Stimulated activated naive CD8-positive, alpha-beta T cell treated with anti-CD3 and anti-CD28 coated beads, Interleukin-15, amount 100 ng/mL, for 72 hours (primary cell): ENCODE data around the gene HMOX1.
"Not testable (repeated sequence)": the region's sequence is repeated elsewhere in the genome, so short reads cannot be mapped to it uniquely, and the experiment has no call there.

Experiments
- ATAC-seq: fragments of 150-1000 bp; cut with Tn5 transposase; 2 replicates; pipeline ENCODE4 v1.10.0; 2021; ENCODE audit warnings: mild to moderate bottlenecking, moderate library complexity
- DNase-seq, 2 donors: peaks; one replicate each; pipeline ENCODE4 v3.0.0; 2021 to 2022
- H3K27ac Mint-ChIP-seq, 2 donors: one replicate each; pipeline ENCODE4 v1.8.0; 2022; ENCODE audit warnings: mild to moderate bottlenecking in 2 of 2, mixed read lengths in 2 of 2, moderate library complexity in 2 of 2
- H3K27me3 Mint-ChIP-seq: one replicate; pipeline ENCODE4 v1.8.0; 2022; ENCODE audit warnings: mixed read lengths
- H3K4me1 Mint-ChIP-seq: one replicate; pipeline ENCODE4 v1.8.0; 2022; ENCODE audit warnings: mild to moderate bottlenecking, mixed read lengths
- H3K4me3 Mint-ChIP-seq, 2 donors: one replicate each; pipeline ENCODE4 v1.8.0; 2022; ENCODE audit warnings: mild to moderate bottlenecking in 2 of 2, mixed read lengths in 2 of 2, moderate library complexity in 1 of 2
- H3K9me3 Mint-ChIP-seq, 2 donors: one replicate each; pipeline ENCODE4 v1.8.0; 2022; ENCODE audit warnings: mixed read lengths in 2 of 2

Gene HMOX1

DNA sequence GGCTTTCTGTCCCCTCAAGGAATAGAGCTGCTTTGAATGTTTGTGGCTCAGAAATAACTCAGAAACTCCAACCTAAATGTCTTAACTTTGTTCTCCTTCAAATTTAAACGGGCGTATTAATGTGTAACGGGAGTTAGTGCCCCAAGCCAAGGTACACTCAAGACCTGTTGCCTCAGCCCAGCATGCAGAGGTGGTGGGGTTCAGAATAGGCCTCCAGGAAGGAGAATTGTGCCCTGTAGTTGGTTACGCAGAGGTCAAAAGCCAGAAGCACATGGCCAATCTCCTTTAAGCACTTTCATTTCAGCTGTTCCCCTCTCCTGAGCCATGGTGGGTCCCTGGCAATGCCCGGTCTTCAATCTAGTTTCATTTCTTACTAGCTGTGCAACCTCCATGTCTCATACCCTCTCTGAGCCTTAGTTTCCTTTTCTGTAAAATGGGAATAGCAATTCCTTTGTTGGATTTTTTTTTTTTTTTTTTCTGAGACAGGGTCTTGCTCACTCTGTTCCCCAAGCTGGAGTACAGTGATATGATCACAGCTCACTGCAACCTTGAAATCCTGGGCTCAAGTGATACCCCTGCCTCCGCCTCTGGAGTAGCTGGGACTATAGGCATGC, 4.2 kb downstream of the HMOX1 start:
- Mint-ChIP-seq H3K27me3 (peaks cover 84% of the 10 kb centered on the region), H3K27ac (no peak overlapping the region), H3K4me1 (peaks cover 18% of the 10 kb centered on the region), H3K4me3 (no peak overlapping the region), H3K9me3 (no peaks in the 10 kb centered on the region)
- DNase-seq (no peak), ATAC-seq (no peak)

DNA sequence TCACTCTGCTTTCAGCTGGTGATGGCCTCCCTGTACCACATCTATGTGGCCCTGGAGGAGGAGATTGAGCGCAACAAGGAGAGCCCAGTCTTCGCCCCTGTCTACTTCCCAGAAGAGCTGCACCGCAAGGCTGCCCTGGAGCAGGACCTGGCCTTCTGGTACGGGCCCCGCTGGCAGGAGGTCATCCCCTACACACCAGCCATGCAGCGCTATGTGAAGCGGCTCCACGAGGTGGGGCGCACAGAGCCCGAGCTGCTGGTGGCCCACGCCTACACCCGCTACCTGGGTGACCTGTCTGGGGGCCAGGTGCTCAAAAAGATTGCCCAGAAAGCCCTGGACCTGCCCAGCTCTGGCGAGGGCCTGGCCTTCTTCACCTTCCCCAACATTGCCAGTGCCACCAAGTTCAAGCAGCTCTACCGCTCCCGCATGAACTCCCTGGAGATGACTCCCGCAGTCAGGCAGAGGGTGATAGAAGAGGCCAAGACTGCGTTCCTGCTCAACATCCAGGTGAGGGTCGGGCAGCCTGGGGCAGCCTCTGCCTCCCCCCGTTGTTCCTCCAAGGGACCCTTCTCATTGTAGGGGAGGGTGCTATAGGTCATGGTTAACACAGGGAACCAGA, 5.9 kb downstream of the HMOX1 start:
- peaks cover 1% of the 10 kb centered on the region for H3K4me1 Mint-ChIP-seq
- ATAC-seq (no peak), DNase-seq (no peak)
- H3K4me3 Mint-ChIP-seq = no peak overlapping the region
- no peaks in the 10 kb centered on the region for H3K9me3 Mint-ChIP-seq
- H3K27me3 Mint-ChIP-seq = peaks cover 69% of the 10 kb centered on the region
- H3K27ac Mint-ChIP-seq = no peak overlapping the region

DNA sequence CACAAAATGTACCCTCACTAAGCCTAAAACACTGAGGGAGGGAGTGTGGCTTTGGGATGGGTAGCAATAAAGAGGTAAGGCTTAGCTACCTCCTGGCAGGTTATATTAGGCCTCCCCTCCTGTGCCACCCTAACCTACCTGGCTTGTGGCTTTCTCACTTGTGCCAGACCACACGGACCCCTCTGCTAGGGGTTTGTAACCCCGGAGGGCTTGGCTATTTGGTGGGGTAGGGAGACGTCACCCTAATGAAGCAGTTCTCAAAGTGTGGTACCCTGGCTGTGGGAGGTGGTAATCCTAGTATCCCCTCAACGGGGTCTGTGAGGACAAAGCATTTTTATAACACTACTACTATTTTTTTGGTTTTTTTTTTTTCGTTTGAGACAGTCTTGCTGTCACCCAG, 10.0 kb downstream of the HMOX1 start:
- Mint-ChIP-seq H3K9me3 (no peaks in the 10 kb centered on the region), H3K27ac (no peak overlapping the region), H3K4me1 (no peaks in the 10 kb centered on the region), H3K4me3 (no peak overlapping the region), H3K27me3 (peaks cover 33% of the 10 kb centered on the region)
- no peak for DNase-seq
- ATAC-seq = no peak

DNA sequence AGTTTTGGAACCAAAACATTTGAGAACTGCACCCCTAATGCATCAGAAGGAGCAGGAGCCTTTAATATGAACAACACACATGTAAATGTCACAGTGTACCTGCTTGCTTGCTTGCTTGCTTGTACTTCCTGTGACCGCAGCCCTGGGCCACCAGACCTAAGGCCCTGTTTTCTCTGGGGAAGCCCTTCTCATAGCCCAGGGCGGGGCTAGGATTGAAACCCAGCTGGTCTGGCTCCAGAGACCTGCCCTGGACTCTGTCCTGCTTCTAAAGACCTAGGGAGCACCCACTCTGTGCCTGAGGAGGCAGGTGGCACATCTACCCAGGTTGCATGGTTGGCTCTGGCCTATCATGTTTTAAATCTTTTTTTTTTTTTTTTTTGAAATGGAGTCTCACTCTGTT, 11.5 kb downstream of the HMOX1 start:
- Mint-ChIP-seq H3K4me1 (no peaks in the 10 kb centered on the region), H3K27ac (no peak overlapping the region), H3K4me3 (no peak overlapping the region), H3K27me3 (peaks cover 21% of the 10 kb centered on the region), H3K9me3 (no peaks in the 10 kb centered on the region)
- ATAC-seq (no peak), DNase-seq (no peak)

DNA sequence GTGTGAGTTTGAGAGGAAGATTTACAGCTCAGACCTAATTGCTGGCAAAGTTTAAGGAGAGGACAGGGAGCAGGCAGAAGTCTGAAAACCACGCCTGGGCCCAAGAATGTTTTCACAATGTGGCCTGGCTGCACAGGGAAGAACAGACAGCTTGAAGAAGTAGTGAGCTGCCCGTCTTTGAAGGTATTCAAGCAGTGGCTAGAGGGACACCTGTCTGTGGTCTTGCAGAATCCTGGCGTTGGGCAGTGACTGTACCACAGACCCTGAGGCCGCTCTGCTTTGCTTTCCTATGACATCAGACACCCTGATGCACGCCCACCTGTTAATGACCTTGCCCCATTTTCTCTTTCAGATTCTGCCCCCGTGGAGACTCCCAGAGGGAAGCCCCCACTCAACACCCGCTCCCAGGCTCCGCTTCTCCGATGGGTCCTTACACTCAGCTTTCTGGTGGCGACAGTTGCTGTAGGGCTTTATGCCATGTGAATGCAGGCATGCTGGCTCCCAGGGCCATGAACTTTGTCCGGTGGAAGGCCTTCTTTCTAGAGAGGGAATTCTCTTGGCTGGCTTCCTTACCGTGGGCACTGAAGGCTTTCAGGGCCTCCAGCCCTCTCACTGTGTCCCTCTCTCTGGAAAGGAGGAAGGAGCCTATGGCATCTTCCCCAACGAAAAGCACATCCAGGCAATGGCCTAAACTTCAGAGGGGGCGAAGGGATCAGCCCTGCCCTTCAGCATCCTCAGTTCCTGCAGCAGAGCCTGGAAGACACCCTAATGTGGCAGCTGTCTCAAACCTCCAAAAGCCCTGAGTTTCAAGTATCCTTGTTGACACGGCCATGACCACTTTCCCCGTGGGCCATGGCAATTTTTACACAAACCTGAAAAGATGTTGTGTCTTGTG, 12.5 kb downstream of the HMOX1 start:
- H3K27ac Mint-ChIP-seq = no peak overlapping the region

DNA sequence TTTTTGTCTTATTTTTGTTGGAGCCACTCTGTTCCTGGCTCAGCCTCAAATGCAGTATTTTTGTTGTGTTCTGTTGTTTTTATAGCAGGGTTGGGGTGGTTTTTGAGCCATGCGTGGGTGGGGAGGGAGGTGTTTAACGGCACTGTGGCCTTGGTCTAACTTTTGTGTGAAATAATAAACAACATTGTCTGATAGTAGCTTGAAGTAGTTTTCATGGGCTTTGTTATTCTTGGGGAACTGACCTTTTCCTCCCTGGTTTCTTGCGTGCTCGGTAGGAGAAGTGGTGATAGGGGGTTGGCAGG, 13.1 kb downstream of the HMOX1 start:
- H3K4me1 Mint-ChIP-seq = no peaks in the 10 kb centered on the region
- no peak overlapping the region for H3K4me3 Mint-ChIP-seq
- no peak overlapping the region for H3K27ac Mint-ChIP-seq
- peaks cover 13% of the 10 kb centered on the region for H3K27me3 Mint-ChIP-seq
- no peak for DNase-seq
- no peaks in the 10 kb centered on the region for H3K9me3 Mint-ChIP-seq
- no peak for ATAC-seq

More for the DNA sequence above, 12.5 kb downstream of the HMOX1 start:
- Mint-ChIP-seq H3K4me1 (no peaks in the 10 kb centered on the region), H3K27me3 (peaks cover 17% of the 10 kb centered on the region), H3K4me3 (no peak overlapping the region), H3K9me3 (no peaks in the 10 kb centered on the region)
- ATAC-seq (no peak), DNase-seq (no peak)

DNA sequence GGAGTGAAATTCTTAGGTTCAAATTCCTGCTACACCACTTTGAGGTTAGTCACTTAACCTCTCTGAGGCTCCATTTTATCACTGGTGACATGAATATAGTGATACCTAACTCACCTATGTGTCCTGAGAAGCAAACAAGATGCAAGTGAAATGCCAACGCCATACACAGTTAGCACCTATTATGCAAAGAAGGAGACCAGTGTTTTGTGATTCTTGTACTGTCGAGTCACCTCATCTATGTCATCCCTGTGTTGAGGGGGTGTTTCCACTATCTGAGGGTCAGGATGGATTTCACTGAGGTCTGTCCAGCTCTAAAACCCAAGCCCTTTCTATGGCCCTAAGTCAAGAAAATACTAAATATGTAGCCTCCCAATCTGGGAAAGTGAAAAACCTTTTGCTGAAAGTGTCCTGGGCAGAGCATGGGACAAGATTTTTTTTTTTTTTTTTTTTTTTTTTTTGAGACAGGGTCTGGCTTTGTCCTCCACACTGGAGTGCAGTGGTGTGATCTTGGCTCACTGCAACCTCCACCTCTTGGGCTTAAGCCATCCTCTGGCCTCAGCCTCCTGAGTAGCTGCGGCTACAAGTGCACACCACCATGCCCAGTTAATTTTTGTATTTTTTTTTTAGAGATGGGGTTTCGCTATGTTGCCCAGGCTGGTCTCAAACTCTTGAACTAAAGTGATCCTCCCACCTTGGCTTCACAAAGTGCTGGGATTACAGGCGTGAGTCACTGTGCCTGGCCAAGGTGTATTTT, 14.1 kb downstream of the HMOX1 start:
- ATAC-seq (no peak), DNase-seq (no peak)
- Mint-ChIP-seq H3K4me3 (no peak overlapping the region), H3K9me3 (no peaks in the 10 kb centered on the region), H3K27ac (no peak overlapping the region), H3K27me3 (peaks cover 3% of the 10 kb centered on the region), H3K4me1 (peaks cover 3% of the 10 kb centered on the region)

DNA sequence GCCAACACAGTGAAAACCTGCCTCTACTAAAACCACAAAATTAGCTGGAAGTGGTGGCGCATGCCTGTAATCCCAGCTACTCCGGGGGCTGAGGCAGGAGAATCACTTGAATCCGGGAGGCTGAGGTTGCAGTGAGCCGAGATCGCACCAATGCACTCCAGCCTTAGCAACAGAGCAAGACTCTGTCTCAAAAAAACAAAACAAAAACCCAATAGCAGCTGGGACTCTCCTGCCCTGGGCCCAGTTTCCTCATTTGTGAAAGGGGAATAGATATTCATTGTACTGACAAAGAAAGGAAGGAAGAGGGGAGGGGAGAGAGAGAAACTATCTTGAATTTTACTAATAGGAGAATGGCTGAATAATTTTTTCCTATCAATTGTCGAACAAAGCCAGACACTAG, 15.7 kb downstream of the HMOX1 start:
- peaks cover 15% of the 10 kb centered on the region for H3K4me1 Mint-ChIP-seq
- not testable (repeated sequence) for H3K27ac Mint-ChIP-seq, H3K27me3 Mint-ChIP-seq, H3K4me3 Mint-ChIP-seq, H3K9me3 Mint-ChIP-seq, ATAC-seq, DNase-seq

DNA sequence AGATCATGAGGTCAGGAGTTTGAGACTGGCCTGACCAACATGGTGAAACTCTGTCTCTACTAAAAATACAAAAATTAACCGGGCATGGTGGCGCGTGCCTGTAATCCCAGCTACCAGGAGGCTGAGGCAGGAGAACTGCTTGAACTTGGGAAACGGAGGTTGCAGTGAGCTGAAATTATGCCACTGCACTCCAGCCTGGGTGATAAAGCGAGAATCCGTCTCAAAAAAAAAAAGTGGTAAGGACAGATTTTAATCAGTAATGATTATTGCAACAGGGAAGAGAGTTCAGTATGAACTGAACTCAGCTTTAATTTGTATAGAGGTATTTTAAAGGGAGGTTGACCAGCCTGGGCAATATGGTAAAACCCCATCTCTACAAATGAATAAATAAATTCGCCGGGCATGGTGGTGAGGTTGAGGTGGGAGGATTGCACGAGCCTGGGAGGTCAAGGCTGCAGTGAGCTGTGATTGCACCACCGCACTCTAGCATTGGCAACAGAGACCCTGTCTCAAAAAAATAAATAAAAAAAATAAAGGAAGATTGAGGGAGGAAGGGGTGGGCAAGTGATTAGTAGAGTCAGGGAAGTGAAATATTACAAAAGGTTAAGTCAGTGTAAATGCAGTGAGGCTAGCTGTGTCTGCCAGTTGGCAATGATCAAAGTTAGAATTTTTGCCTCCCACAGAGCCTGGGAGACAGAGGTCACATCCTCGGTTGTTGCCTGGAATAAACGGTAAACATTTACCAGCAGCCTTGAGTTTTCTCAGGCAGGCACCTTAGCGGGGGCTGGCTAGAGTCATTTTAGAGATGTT, 16.4 kb downstream of the HMOX1 start:
- H3K9me3 Mint-ChIP-seq = no peaks in the 10 kb centered on the region
- no peak overlapping the region for H3K4me3 Mint-ChIP-seq
- H3K27me3 Mint-ChIP-seq = no peaks in the 10 kb centered on the region
- DNase-seq (no peak), ATAC-seq (no peak)
- H3K27ac Mint-ChIP-seq = peak overlapping the region in 1 of 2 donors; percentile 55
- H3K4me1 Mint-ChIP-seq = peaks cover 22% of the 10 kb centered on the region

DNA sequence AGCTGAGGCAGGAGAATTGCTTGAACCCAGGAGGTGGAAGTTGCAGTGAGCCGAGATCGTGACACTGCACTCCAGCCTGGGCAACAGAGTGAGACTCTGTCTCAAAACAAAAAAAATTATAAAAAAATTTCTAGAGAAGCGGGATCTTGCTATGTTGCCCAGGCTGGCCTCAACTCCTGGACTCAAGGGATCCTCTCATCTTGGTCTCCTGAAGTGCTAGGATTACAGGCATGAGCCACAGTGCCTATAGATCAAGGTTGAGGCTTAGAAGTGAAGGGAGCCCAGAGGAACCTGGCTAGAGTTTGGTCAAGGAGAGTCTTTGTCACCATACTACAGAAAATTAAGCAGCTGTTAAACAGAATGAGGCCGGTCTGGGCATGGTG, 17.7 kb downstream of the HMOX1 start:
- peak overlapping the region; percentile 98 to 100 for H3K4me3 Mint-ChIP-seq

DNA sequence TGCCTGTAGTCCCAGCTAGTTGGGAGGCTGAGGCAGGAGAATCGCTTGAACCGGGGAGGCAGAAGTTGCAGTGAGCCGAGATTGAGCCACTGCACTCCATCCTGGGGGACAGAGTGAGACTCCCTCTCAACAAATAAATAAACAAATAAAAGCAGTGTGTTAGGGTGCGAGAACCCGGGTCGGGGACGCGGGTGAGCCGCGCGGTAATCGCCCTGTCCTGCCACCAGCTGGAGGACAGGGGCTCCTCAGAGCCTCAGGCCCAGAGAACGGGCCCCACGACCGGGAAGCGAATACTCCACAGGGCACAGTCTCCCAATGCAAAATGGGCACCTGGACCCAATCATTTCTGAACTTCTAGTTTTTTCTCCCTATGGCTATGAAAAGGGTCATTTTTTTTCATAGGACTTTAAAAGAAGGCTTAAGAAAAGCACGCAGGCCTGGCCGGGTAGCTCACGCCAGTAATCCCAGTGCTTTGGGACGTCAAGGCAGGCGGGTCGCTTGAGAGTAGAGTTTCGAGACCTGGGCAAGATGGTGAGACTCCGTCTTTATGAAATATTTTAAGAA, 18.3 kb downstream of the HMOX1 start:
- no peak for ATAC-seq

More for the DNA sequence above, 17.7 kb downstream of the HMOX1 start:
- no peak for DNase-seq
- Mint-ChIP-seq H3K9me3 (no peaks in the 10 kb centered on the region), H3K27me3 (no peaks in the 10 kb centered on the region), H3K27ac (peak overlapping the region; percentile 100), H3K4me1 (peaks cover 35% of the 10 kb centered on the region)
- ATAC-seq = no peak

DNA sequence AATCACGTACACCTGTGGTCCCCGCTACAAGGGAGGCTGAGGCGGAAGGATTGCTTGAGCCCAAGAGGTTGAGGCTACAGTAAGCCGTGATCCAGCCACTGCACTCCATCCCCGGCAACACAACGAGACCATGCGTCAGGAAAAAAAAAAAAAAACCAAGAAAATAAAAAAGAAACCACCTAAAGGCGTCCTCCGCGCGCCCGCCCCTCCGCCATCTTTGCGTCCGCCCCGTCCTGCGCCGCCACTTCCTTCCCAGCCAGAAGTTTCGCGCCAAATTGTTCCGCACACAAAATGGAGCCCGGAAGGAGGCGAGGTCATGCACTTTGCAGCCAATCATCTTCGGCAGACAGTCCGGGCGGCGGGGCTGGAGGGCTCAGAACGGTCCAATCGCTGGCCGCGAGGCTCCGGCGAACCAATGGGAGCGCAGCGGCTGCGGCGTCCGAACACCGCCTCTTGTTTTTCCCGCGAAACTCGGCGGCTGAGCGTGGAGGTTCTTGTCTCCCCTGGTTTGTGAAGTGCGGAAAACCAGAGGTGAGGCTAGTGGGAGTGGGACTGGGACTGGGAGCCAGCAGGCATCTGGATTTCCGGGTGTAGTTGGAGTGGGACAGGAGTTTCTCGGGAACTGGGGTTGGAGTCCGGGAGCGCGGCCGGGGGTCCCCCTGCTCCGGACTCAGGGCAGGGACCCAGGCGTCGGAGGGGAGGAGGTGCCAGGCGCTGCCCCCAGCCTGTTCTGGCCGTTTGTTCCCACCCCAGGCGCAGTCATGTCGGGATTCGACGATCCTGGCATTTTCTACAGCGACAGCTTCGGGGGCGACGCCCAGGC, 19.0 kb downstream of the HMOX1 start, which contains the start of gene MCM5:
Gene MCM5 (plus strand): TSS at position 463 of the 823 bp plus-strand sequence. CDS start 299 bp downstream, at position 762.
- Mint-ChIP-seq H3K4me1 (peaks cover 45% of the 10 kb centered on the region), H3K9me3 (no peaks in the 10 kb centered on the region), H3K27me3 (no peaks in the 10 kb centered on the region), H3K27ac (peak within 1 kb of the TSS; percentile 100), H3K4me3 (peak within 1 kb of the TSS; percentile 98 to 100)
- DNase-seq = peak; percentile 96 to 98
- peak; percentile 99 for ATAC-seq

More for the DNA sequence above, 18.3 kb downstream of the HMOX1 start:
- H3K4me1 Mint-ChIP-seq = peaks cover 41% of the 10 kb centered on the region
- H3K4me3 Mint-ChIP-seq = peak overlapping the region; percentile 98 to 100
- peak; percentile 27 to 37 for DNase-seq
- peak overlapping the region; percentile 100 for H3K27ac Mint-ChIP-seq
- no peaks in the 10 kb centered on the region for H3K9me3 Mint-ChIP-seq
- H3K27me3 Mint-ChIP-seq = no peaks in the 10 kb centered on the region

DNA sequence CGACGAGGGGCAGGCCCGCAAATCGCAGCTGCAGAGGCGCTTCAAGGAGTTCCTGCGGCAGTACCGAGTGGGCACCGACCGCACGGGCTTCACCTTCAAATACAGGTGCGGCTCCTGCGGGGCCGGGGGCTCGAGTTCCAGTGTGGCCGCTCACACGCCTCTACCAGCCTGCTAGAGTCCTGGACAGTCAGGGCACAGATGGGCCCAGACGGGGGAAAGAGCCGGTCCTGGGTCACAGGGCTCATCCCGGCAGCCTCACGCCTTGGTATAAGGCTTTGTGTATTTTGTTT, 19.6 kb downstream of the HMOX1 start:
- H3K9me3 Mint-ChIP-seq = no peaks in the 10 kb centered on the region
- peak overlapping the region; percentile 98 to 100 for H3K4me3 Mint-ChIP-seq
- ATAC-seq = peak; percentile 49
- no peaks in the 10 kb centered on the region for H3K27me3 Mint-ChIP-seq
- peak in 1 of 2 donors; percentile 42 for DNase-seq
- peaks cover 45% of the 10 kb centered on the region for H3K4me1 Mint-ChIP-seq
- peak overlapping the region; percentile 100 for H3K27ac Mint-ChIP-seq

DNA sequence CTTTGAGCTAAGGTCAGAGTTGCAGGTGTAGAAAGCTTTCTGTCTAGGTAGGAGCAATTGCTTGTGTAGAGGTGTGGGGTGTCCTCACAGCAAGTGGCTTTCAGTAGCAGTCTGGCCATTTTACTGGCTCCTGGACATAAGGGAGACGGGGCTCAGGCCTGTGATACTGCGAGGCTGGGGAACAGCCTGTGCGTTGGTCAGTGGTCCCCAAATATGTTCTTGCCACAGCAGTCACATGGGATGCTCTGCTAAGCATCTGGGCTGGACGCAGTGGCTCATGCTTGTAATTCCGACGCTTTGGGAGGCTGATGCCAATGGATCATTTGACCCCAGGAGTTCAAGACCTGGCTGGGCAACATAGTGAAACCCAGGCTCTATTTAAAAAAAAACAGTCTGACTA, 21.0 kb downstream of the HMOX1 start:
- Mint-ChIP-seq H3K27me3 (no peaks in the 10 kb centered on the region), H3K9me3 (no peaks in the 10 kb centered on the region), H3K4me1 (peaks cover 52% of the 10 kb centered on the region), H3K4me3 (peak overlapping the region; percentile 98 to 100), H3K27ac (peak overlapping the region; percentile 92 to 95)
- DNase-seq = no peak
- ATAC-seq = no peak
